ENCODE data around the gene TNNT3. TPM values are rescaled to one million over a fixed set of nuclear protein-coding genes. Genes with fewer than 3 reads are reported as not detected.

Gene TNNT3
- total RNA-seq, 1 donor from 2014 or later, result 428 TPM

DNA sequence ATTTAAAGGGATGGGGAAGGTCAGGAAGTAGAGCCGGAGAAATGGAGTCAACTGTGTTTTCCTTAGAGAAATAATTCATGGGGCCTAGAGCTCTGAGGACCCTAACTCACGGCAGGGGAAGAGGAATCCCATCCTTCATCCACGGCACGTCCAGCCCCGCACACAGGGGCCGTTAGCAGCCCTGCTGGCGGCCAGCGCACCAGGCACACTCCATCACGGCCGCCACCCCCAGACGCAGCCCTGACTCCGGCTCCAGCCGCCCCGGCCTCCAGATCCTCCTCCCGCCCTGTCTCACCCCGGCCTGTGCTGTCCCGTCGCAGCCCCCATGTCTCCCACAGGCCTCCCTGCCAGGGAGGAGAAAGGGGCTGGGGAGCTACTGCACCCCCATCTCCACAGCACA, 38.9 kb downstream of the TNNT3 start:
- DNase-seq, result no peak

DNA sequence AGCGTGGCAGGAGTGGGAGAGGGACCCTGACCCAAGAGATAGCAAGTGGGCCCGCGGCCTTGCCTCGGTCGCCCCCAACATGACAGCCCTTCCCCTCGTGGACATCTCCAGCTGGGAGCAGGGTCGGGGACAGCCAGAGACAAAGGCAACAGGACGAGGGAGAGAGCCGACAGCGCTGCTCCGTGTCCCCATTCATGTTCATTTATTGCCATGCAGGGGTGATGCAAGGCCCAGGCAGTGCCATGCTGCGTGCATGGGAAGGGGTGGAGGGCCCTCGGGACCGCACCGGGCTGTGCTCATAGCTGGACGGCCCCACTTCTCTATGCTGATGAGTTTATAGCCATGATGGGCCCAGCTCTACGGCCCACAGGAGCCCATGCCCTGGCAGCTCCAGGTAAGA, 40.3 kb downstream of the TNNT3 start:
- no peak for DNase-seq

DNA sequence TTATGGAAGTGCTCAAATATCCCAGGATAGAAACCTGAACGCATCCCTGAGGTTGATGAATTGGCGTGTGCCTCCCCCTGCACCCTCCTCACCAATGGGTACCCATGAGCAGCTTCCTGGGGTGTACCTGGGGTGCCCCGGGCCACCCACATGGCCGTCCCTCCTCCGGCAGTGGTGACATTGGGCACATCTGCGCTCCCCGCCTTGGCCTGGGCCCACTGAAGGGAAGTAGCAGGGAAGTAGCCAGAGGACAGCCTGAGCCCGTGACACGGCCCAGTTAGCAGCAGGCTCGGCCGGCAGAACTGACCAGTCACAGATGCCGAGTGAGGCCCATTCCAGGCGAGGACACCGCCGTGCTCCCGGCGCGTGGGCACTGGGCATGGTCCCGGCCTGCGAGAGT, 44.4 kb downstream of the TNNT3 start:
- no peak for DNase-seq

DNA sequence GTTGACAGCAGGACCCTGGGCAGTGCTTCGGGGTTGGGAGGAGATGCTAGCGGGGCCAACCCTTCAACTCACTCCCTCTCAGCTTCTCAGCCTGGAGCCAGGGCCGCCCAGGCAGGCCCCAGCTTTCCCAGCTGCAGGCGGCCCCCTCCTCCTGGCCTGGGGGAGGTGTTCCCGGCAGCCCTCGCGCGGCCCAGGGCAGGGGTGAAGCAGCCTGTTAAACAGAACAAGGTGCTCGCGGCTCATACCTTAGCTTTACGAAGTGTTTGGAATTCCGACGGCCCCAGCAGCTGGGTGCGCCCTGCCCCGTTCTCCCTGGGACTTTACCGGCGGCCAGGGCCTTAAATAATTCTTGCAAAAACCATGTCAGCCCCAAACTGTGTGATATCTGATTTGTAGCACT, 44.8 kb downstream of the TNNT3 start:
- no peak for DNase-seq

DNA sequence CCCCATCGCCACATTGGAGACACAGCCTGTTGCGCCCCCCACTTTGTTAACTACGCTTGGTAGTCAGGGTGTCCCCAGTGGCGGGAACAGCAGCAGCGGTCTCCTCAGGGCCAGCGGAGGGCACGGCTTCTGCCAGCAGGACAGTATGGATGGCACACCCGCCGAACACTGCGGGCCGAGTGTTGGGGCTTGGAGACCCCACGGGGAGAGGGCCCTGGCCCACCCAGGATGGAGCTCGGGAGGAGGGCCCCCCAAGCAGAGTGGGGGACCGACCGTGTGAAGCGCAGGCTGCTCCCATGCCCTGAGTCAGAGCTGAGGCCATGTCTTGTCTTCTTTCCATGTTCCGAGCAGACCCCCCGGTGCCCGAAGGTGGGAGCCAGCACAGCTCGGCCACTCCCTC, 45.5 kb downstream of the TNNT3 start:
- DNase-seq, result no peak

DNA sequence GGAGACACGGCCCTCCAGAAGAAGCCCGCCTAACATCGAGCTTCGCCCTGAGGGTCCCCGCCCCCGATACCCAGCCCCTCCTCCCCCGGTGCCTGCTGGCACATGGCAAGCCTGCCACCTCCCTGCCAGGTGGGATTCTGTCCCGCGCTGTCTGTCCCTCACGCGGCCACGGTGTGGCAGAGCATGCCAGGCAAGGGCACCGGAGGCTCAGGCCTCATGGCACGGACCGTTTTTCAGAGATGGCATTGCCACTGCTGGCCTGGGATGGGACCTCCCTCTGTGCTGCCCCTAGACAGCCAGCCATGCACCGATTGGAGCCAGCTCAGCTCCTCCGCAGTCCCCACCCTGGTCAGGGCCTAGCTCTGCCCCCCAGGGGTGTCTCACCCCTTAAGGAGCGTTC, 47.0 kb downstream of the TNNT3 start:
- no peak for DNase-seq

DNA sequence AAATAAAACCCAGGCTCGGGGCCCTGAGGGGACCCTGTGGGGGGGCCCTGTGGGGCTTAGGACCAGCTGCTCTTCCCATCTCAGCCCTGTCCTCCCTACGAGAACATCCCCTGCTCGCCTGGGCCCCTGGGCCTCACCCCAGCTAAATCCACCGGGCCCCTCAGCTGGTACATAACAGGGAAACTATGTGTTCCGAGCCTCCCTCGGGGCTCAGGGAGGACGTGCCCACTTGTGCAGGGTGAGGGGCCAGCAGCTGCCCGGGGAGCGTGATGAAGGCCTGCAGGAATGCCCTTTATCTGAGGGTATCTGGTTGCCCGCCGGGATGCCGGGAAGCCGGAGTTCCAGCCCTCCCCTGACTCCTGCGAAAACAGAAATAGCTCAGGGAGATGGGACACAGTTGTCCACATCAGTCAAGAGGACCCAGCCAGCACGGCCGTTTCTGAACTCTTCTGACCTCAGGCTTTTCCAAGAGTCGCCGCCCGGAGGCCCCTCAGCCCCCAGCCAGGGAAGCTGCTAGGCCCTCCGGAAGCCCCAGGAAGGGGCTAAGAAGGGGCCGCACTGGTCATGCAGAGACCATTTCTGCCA, 48.2 kb downstream of the TNNT3 start:
- DNase-seq, result no peak

DNA sequence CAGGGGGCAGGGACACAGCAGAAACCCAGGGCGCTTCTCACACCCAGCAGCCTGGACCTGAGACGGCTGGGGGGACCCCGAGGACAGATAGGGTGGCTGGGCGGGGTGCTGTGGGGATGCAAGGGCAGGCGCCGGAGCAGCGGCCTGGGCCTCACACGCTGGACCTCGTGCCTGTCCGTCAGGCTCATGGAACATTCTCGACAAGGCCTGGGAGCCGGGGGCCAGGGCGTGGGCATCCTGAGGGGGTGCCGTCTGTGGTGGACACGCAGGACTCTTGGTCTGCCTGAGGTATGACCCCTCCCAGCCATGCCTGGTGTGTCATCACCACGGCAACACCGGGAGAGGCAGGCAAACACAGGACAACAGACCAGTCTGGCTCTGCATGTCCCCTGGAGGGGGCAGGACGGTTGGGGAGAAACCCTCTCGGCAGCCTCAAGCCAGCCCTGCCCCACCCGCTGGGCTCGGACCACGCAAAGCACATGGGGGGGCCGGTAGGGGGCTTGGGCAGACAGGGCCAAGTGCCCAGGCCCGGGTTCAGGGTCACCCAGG, 49.0 kb downstream of the TNNT3 start:
- no peak for DNase-seq

DNA sequence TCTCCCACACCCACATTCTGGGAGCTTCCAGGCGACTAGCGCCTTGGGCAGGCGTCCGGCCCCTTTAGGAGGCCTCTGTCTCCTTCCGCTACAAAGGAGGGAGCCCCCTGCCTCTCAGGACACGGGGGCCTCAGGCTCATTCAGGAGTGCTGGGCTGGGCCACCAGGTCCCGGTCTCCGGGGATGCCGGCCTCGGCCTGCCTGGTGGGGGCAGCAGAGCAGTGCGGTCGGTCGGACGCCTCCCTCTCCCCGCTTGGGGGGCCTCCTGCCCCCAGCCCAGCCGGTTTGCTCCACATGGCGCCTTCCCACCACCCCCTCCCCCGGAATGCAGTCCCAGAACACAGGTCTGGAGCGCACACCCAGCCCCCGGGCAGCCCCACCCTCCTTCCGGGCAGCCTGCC, 49.5 kb downstream of the TNNT3 start:
- DNase-seq, result no peak

DNA sequence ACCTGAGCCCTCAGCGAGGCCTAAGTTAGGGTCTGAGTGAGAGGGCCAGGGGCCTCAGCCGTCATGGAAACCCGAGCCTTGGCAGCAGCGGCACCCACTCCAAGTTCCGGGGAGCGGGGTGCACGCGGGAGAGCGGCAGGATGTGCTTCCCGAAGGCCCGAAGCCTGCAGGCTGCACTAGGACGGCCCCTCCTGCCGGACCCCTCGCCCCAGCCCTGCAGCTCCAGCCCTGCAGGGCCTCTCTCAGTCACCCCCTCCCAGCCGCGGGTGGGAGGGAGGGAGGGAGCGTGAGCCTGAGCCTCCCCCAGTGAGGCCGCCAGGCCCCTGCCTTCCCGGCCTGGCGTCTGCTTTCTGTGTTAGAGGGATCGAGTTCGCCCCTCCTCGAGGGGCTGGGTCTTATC, 50.3 kb downstream of the TNNT3 start:
- no peak for DNase-seq

DNA sequence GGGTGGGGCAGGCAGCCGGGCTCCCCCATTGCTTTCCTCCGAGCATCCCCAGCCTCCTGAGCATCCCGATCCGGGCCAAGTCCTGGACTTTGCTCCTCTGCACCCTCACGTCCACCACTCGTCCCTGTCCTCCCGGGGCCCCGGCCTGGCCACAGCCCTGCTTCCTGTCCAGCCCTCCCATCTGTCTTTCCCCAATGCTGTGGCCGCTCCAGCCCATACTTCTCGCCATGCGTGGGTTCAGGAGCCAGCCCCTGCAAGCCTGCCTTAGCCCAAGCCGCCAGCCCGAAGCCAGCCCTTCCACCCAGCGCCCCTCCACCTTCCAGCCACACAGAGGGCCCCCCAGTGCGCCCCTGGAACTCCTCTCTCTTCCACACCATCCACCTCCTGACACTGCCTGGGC, 51.5 kb downstream of the TNNT3 start:
- no peak for DNase-seq

DNA sequence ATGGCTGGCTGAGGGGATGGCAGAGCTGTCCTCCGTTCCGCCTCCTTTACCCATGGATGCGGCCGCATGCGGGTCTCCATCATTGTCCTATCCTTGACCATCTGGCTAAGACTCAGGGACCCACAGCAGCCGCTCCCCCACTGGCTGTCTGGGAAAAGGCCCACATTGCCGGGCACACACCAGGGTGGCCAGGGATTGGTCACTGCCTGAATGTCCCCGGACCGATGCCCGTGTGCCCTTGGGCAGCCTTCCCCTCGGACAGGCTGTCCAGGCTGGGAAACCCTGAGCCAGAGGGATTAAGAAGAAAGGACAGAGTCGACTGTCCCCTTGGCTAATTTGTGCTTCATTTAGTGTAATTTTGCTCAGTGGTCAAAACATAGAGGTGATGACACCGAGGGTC, 55.7 kb downstream of the TNNT3 start:
- DNase-seq, result no peak

DNA sequence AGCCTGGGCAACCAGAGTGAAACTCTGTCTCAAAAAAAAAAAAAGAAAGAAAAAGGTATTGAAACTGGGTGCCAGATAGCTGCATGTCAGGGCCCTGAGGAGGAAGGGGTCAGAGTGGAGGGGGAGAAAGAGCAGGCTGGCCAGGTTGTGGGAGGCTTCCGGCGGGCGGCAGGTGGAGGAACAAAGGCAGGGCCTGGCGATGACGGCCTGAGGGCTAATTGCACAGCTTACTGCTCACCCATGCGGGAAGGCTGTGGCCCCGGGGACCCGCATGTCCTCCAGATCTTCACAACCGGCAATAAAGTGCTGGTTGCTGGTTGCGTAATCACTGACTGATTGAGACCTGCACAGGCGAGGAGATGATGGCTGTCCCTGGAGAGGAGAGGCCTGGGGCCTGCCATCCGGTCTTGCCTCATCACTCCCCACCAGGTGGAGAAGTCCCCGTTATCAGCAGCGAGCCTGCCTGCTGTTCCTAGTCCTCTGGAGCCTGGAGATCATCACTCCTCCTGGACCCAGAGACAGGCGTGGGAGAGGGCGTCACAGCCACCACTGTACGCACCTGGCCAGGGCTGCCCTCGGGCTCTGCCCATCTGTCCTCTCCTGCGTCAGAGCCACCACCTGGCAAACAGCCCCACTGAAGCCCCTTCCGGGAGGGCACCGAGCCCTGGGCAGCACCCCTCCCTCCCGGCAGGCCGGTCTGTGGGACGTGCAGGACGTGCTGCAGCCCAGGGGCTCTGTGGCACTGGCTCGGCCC, 59.4 kb downstream of the TNNT3 start:
- no peak for DNase-seq

DNA sequence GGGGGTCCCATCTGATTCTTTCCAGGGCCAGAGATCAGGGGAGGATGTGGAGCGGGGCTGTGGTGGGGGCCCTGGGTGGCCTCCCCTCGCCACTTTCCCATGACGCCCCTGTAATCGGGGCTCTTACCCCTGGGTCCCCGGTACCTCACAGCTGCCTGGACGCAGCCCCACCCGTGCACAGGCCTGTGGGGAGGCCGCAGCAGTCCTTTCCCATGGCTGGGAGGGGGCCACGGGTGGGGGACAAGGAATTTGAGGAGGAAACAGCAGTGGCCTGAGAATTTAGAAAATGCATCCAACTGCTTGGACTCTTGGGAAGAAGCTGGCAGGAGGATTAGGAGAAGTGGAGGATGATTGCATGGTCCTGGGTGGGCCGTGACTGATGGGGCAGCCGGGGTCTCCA, 60.1 kb downstream of the TNNT3 start:
- DNase-seq, result no peak

DNA sequence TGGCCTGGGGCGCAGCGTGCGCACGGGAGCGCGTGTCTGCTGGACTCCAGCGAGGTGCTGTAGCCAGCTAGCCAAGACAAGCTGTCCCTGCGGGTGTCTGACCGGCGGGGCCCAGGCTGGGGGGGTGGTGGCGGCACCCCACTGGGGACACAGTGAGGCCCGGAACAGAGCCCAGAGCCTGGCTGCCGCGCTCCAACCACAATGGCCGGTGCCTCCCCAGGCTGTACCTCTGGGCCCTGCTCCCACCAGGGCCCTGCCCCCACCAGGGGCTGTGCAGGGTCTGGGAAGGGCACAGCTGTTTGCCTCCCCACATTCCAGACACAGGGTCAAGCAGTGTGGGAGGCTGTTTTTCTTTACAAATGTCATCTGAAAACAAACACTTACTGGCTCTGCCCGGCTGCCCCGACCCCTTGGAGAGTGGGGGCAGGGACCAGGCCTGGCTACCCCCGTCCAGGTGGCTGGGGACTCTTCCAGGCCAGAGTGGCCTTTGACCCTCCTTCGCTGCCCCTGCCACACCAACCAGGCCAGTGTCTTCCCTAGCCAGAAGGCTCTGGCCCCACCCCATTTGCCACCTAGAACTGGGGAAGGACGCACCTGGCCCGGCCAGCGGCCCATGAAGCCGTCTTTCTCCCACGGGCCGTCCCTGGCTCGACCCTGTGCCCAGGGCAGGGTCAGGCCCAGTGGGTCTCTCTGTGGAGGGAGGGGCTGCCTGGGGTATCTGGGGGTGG, 63.5 kb downstream of the TNNT3 start:
- DNase-seq, result no peak

DNA sequence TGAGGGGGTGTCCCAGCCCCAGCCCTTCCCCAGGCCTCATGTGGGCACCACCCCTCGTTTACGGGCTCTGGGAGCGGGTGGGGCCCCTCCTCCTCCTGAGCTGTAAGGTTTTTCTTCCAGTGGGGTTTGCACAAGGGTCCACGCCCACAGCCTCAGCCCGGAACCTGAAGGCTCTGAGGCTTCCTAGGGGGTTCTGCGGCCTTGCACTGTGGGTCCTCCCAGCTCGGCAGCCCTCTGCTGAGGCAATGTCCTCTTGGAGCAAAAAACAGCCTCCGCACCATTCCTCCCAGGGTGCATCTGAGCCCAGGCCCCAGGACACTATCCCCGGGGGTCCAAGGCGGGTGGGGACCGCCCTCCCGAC, 64.1 kb downstream of the TNNT3 start:
- DNase-seq, result no peak

DNA sequence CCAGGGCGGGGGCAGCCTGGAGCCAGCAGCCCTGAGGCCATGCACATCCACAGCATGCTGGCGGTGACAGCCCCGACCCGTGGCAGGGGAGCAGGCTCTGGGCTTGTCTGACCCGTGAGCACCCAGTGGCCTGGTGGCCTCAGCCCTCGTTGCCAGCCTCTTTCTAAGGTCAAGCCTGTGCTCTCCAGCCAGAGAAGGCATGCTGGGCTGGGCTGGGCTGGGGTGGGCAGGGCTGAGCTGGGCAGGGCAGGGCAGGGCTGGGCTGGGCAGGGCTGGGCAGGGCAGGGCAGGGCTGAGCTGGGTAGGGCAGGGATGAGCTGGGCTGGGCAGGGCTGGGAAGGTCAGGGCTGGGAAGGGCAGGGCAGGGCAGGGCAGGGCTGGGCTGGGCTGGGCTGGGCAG, 67.5 kb downstream of the TNNT3 start:
- no peak for DNase-seq

DNA sequence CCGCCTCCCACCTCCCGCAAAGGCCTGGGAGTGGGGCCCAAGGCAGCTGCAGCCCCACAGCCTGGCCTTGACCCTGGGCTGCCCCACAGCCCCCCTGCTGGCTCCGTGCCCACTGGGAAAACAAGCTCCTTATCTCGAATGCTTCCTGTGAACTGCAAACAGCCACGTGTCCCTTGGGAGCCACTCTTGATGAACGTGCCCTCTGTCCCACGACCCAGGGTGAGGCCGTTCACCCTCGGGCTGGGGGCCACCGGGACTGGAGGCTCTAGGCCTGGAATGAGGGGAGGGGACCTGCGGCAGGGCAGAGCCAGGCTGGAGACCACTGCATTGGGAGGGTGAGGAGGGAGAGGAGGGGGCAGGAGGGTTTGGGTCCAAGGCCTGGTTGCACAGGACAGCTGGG, 68.7 kb downstream of the TNNT3 start:
- no peak for DNase-seq

Other genes starting within 250 kb of the TNNT3 start
- gene KRTAP5-6, start 222.5 kb upstream of the TNNT3 start, total RNA-seq, result not detected
- 0.99 TPM for gene IFITM10, start 169.1 kb upstream of the TNNT3 start, total RNA-seq
- gene CTSD, start 155.8 kb upstream of the TNNT3 start, total RNA-seq, result 118 TPM
- gene SYT8, start 84.7 kb upstream of the TNNT3 start, total RNA-seq, result 6.7 TPM
- gene TNNI2, start 80.7 kb upstream of the TNNT3 start, total RNA-seq, result 322 TPM
- gene LSP1, start 66.6 kb upstream of the TNNT3 start, total RNA-seq, result 18.5 TPM
- 0.20 TPM for gene PRR33, start 27.8 kb upstream of the TNNT3 start, total RNA-seq
- gene MRPL23, start 27.6 kb downstream of the TNNT3 start, total RNA-seq, result 20.5 TPM
- gene H19, start 78.1 kb downstream of the TNNT3 start, total RNA-seq, result 7,961 TPM
- gene IGF2, start 219.7 kb downstream of the TNNT3 start, total RNA-seq, result 467 TPM
- not detected for gene INS, start 241.5 kb downstream of the TNNT3 start, total RNA-seq